AG10803 (cell line): Measurements from ENCODE around the gene EPHA7.

Experiments
- DNase-seq: peaks from one replicate; pipeline ENCODE4 v3.0.0; 2010; ENCODE audit warnings: low read depth
- H3K4me3 ChIP-seq: 2 replicates; pipeline ENCODE4 v1.5.1; 2011; ENCODE audit warnings: mild to moderate bottlenecking, low read length, control low read depth
- CTCF ChIP-seq: conservative IDR thresholded peaks from 2 replicates; pipeline ENCODE4 v1.5.1; 2011; ENCODE audit warnings: mild to moderate bottlenecking, low read length, control low read depth, inconsistent platforms

Gene EPHA7

GRCh38 chr6:93327857-93328256, 91.5 kb downstream of the EPHA7 start:
- no peak for TF ChIP-seq CTCF
- H3K4me3 ChIP-seq = no peak overlapping the region
- DNase-seq = no peak

GRCh38 chr6:93325761-93326160, 93.6 kb downstream of the EPHA7 start:
- TF ChIP-seq CTCF = no peak
- no peak overlapping the region for H3K4me3 ChIP-seq
- DNase-seq = no peak

- no peak overlapping the region for H3K4me3 ChIP-seq
- DNase-seq = no peak
- no peak for TF ChIP-seq CTCF
These were observed 95.7 kb downstream of the EPHA7 start for GRCh38 chr6:93323630-93324029.

GRCh38 chr6:93322651-93323050, 96.7 kb downstream of the EPHA7 start:
- TF ChIP-seq CTCF = no peak
- H3K4me3 ChIP-seq = no peak overlapping the region
- DNase-seq = no peak

DNA sequence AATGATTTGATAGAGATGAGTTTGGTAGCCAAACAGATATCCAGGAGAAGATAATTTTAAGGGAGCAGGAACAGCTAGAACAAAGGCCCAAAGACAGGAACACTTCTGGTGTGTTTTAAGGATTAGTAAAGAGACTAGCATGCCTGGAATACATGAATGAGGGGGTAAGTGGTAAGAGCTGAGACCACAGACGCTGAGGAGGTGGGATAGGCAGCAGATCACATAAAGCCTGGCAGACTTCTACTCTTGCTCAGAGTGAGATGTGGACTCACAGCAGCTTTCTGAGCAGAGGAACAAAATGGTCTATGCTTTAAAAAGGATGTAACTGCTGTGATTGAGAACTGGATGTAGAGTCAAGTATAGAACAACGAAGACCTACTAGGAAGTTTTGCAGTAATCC, 100.1 kb downstream of the EPHA7 start:
- H3K4me3 ChIP-seq = no peak overlapping the region
- no peak for TF ChIP-seq CTCF
- no peak for DNase-seq

- DNase-seq = no peak
- no peak for TF ChIP-seq CTCF
These were observed 101.2 kb downstream of the EPHA7 start for GRCh38 chr6:93318121-93318520.

DNA sequence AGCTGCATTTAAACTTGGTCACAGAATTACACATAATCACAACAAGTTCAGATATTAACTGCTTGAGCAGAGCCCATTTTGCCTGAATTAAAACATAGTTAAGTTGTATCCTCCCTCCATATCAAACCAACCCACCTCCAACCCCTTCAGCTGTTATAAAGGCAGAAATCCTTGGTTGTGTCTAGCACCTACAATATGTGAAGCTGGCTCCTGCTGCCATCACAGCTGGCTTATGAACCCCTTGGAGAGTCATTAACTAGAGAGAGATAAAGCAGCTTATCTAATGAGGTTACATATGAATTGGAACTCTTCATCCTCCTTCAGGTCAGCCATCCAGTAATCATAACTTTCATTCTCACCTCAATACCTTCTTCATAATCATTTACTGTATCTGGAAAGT, 101.8 kb downstream of the EPHA7 start:
- DNase-seq = no peak
- no peak for TF ChIP-seq CTCF
- no peak overlapping the region for H3K4me3 ChIP-seq

More at GRCh38 chr6:93318121-93318520, 101.2 kb downstream of the EPHA7 start:
- no peak overlapping the region for H3K4me3 ChIP-seq
